Lung microvascular endothelial cell (primary cell): ENCODE results near the gene GDF7. TPM values are rescaled to one million over a fixed set of nuclear protein-coding genes. Genes with fewer than 3 reads are reported as not detected.

ENCODE experiments used
- DNase-seq, 2 donors: peaks; one replicate each; pipeline versions ENCODE4 v3.0.0 to v3.0.0-alpha.2; 2010; ENCODE audit warnings: low read depth in 2 of 2
- total RNA-seq: library from RNA; depleted of rRNA; stranded (reverse); fragments of >200 nt; gene quantifications from 2 replicates; pipeline ENCODE4 v1.2.1, GENCODE V29; 2014

Gene GDF7
- 2.8 and 19.6 TPM in 2 replicates for total RNA-seq

GRCh38 chr2:20666304-20667150 lies at the start of gene GDF7:
TSS of gene GDF7 (plus strand) at chr2:20667144. CDS start at chr2:20667240, 96 bp downstream.
- peak; percentile 41 to 79 for DNase-seq

GRCh38 chr2:20617892-20618467 lies 49.0 kb upstream of the GDF7 start:
- DNase-seq = peak; percentile 95 to 99

GRCh38 chr2:20618468-20618885 lies 48.5 kb upstream of the GDF7 start:
- no peak for DNase-seq

GRCh38 chr2:20618886-20619521 lies 47.9 kb upstream of the GDF7 start:
- DNase-seq = no peak

GRCh38 chr2:20619624-20620024 lies 47.3 kb upstream of the GDF7 start:
- no peak for DNase-seq

DNA sequence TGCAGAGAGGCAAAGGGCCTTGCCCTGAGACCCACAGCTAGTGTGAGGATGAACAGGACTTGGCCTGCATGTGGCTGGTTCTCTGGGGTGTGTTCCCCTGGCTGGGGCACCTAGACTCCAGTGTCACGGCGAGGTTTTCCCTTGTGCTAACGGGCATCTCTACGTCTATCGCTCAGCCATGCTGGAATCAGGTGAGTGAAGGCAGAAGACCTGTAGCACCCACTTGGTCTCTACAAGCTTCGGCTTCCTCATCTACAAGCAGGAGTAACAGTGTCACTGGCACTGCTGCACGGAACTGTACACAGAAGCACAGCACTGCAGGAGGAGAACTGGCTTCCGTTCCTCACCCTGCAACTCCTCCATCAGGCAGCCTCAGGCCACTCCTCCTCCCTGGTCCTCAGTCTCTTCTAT lies 46.7 kb upstream of the GDF7 start:
- no peak for DNase-seq

GRCh38 chr2:20620696-20621365 lies 46.1 kb upstream of the GDF7 start:
- no peak for DNase-seq

- DNase-seq = no peak
Observed at GRCh38 chr2:20621366-20622295, 45.3 kb upstream of the GDF7 start.

GRCh38 chr2:20622296-20622686 lies 44.7 kb upstream of the GDF7 start:
- DNase-seq = no peak

- DNase-seq = no peak
Observed at GRCh38 chr2:20622731-20623130, 44.2 kb upstream of the GDF7 start.

- DNase-seq = peak in 1 of 2 donors; percentile 56
Observed at GRCh38 chr2:20623241-20623640, 43.7 kb upstream of the GDF7 start.

DNA sequence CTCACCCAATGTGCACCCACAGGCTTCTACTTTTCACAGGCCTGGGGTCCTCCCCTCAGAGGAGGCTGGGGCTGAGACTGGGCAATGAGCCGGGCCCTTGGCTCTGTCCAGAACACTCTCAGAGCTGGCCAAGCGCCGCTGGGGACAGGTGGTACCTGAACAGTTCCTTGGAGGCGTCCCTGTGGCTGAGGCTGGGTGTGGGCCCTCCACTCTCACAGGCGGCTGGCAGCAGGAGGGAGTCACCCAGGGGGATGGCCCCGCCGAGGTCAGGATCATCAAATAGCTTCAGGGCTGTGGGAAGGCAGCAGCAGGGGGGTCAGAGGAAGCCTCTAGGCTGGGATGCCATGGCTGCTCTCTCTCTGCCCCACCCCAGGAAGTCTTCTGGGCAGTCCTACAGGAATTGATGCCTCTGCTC lies 43.2 kb upstream of the GDF7 start:
- DNase-seq = no peak

DNA sequence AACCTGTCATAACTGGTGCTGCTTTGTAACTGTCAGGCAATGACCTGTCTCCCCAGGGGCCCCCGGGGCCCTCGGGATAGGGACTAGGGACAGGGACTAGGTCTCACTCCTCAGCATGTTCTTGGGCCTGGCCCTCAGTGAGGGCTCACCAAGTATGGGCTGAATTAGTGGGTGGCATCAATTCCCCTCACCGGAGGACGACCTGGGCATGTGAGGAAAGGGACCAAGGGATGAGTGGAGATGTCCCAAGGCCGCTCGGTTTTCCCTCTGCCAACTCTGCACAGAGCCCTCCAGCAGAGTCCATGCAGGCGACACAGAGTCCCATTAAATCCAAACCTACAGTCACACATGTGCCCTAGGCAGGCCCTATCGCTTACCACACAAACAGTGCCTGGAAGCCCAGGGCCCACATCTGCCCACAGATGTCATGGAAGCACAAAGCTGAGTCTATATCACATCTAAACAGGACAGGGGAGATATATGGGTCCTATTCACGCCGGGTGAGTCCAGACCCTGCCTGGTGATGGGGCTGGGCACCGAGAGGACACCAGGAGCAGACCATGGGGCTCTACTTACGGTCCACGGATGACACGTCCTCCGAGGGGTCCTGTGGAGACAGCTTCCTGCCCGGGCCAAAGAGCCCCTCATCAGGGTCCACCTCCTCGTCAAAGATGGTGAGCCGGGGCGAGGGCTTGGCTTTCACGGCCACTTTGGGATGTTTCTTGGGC lies 42.6 kb upstream of the GDF7 start:
- DNase-seq = no peak

- DNase-seq = no peak
Observed at GRCh38 chr2:20624884-20625485, 42.0 kb upstream of the GDF7 start.

- DNase-seq = no peak
Observed at GRCh38 chr2:20625491-20626391, 41.2 kb upstream of the GDF7 start.

GRCh38 chr2:20626392-20626697 lies 40.6 kb upstream of the GDF7 start:
- DNase-seq = no peak

GRCh38 chr2:20626698-20627513 lies 40.0 kb upstream of the GDF7 start:
- DNase-seq = no peak
